ENCODE measurements around the gene MLLT3. TPM values are rescaled to one million over a fixed set of nuclear protein-coding genes. Genes with fewer than 3 reads are reported as not detected.

Gene MLLT3
- total and polyA plus RNA-seq, 2 of the 8 experiments (the other 6 are each of a cell fraction or from before 2014, with no cell fraction given) = 5.9 to 9.6 TPM

- no peaks in the 10 kb centered on the region for H3K36me3 ChIP-seq (ENCODE audit: control insufficient read depth in 2 of 4, insufficient read depth in 4 of 4, low read length in 3 of 4)
- no peaks in the 10 kb centered on the region for H3K79me1 ChIP-seq (ENCODE audit: low read depth, low read length)
- POLR2A ChIA-PET (ENCODE audit: partially characterized antibody) = interaction anchor here (0.8 to 2.0 kb wide), 4 partner anchors 12 to 133 kb away, joined by 3 to 7 read pairs (median 4); partner anchors contain the start of gene FOCAD
- no peak overlapping the region for H2BK15ac ChIP-seq (ENCODE audit: low read length)
- no peak overlapping the region for H3K23ac ChIP-seq (ENCODE audit: insufficient read length)
- H4K20me1 ChIP-seq (replicated peaks in 1 of 2; ENCODE audit: control insufficient read depth in 1 of 2, insufficient read depth in 2 of 2, low read length in 2 of 2) = peaks cover 0 to 5% of the 10 kb centered on the region in 2 experiments
- H3K4me3 ChIP-seq (ENCODE audit: extremely low read depth in 1 of 4, insufficient read depth in 2 of 4, low read depth in 3 of 4, low read length in 4 of 4) = peak overlapping the region; percentile 50 to 97 (median 80)
- no peaks in the 10 kb centered on the region for H3K79me2 ChIP-seq (ENCODE audit: control insufficient read depth in 1 of 2, insufficient read depth in 2 of 2, low read length in 2 of 2)
- TF ChIP-seq MAX (IDR thresholded peaks at IDR 0.05) (no peak), KDM4A (IDR thresholded peaks at IDR 0.05; ENCODE audit: low read depth, low read length, severe bottlenecking) (peak; percentile 27), SIN3A (conservative IDR thresholded peaks at IDR 0.05 in 1 of 2, IDR thresholded peaks at IDR 0.05 in 1 of 2; ENCODE audit: low read depth in 1 of 2, low read length in 2 of 2) (peak in 1 of 2 experiments; percentile 43; a peak in 1 of 4 replicates), SUZ12 (IDR thresholded peaks at IDR 0.05; ENCODE audit: low read length) (peak; percentile 68; the same call in 1 of the 2 replicates), EZH2 (IDR thresholded peaks at IDR 0.05; ENCODE audit: low read depth, low read length, severe bottlenecking) (peak; percentile 49), GTF2F1 (IDR thresholded peaks at IDR 0.05; ENCODE audit: borderline replicate concordance, low read depth, low read length) (no peak)
- no peak overlapping the region for H3K9ac ChIP-seq (replicated peaks in 1 of 4; ENCODE audit: extremely low read depth in 1 of 4, low read depth in 3 of 4, low read length in 3 of 4)
- DNase-seq (ENCODE audit: low read depth in 1 of 2, low spot score in 2 of 2) (peak in 1 of 2 experiments; percentile 56), FAIRE-seq (no peak)
- H4K8ac ChIP-seq (ENCODE audit: extremely low read depth, insufficient read depth, low read length) = no peak overlapping the region
- peak overlapping the region; percentile 96 to 98 for H3K4me2 ChIP-seq (ENCODE audit: insufficient read depth in 1 of 2, low read depth in 2 of 2, low read length in 2 of 2)
- H3K23me2 ChIP-seq (ENCODE audit: low read depth, low read length) = peaks cover 28% of the 10 kb centered on the region
- H2BK5ac ChIP-seq (ENCODE audit: low read depth, low read length) = no peak overlapping the region
- H3K56ac ChIP-seq (replicated peaks; ENCODE audit: insufficient read length, low read depth, low read length) = no peak overlapping the region
- CTCF ChIA-PET (ENCODE audit: partially characterized antibody) = interaction anchor here (0.6 to 1.9 kb wide), 17 partner anchors 8 to 495 kb away, joined by 3 to 16 read pairs (median 3); partner anchors contain the start of gene FOCAD
- no peak overlapping the region for H3K18ac ChIP-seq (ENCODE audit: extremely low read depth, low read length)
- 0 out of 2 replicates have a peak overlapping the region, but pooled peaks have one; percentile 27 for H2AFZ ChIP-seq (ENCODE audit: low read length)
- no peak overlapping the region for H3K27ac ChIP-seq (ENCODE audit: low read depth, low read length)
- 3% methylated on average over 39 of the region's 40 CpGs; no CpG with 5 or more reads in 1 of the 2 experiments for WGBS, 2 experiments (ENCODE audit: extremely low coverage in 1 of 2, insufficient coverage in 1 of 2, insufficient read length in 1 of 2, insufficient replicate concordance in 2 of 2, low coverage in 1 of 2, low lambda C conversion rate in 2 of 2, missing lambda C conversion rate in 1 of 2)
- H3K9me3 ChIP-seq (ENCODE audit: insufficient read depth in 2 of 2, low read depth in 1 of 2, low read length in 1 of 2) = no peaks in the 10 kb centered on the region
- H2AK5ac ChIP-seq (ENCODE audit: low read depth, low read length) = no peak overlapping the region
- H3K4me1 ChIP-seq (replicated peaks in 1 of 4; ENCODE audit: control insufficient read depth in 3 of 4, insufficient read depth in 4 of 4, low read length in 3 of 4) = peaks cover 0 to 17% (median 3%) of the 10 kb centered on the region in 4 experiments; a peak in 5 of 7 replicates
- H3K4ac ChIP-seq (replicated peaks; ENCODE audit: insufficient read length, low read depth, low read length) = no peak overlapping the region
- H4K5ac ChIP-seq (ENCODE audit: insufficient read length, low read depth, low read length) = no peak overlapping the region
- no peak overlapping the region for H3K14ac ChIP-seq (ENCODE audit: insufficient read length)
- H2BK120ac ChIP-seq (replicated peaks; ENCODE audit: low read depth, low read length) = no peak overlapping the region
- H2BK20ac ChIP-seq (ENCODE audit: low read length) = no peak overlapping the region
- H4K91ac ChIP-seq (replicated peaks; ENCODE audit: insufficient read length, low read length) = no peak overlapping the region
- peaks cover 11 to 51% (median 40%) of the 10 kb centered on the region in 4 experiments for H3K27me3 ChIP-seq (replicated peaks in 1 of 4; ENCODE audit: control insufficient read depth in 3 of 4, extremely low read depth in 1 of 4, insufficient read depth in 3 of 4, low read length in 3 of 4)
- no peak overlapping the region for H2BK12ac ChIP-seq (ENCODE audit: low read depth, low read length)
Measured at GRCh38 chr9:20623021-20623747, 885 bp upstream of the MLLT3 start.

Measured in H1 (cell line).